NB4 (cell line): Measurements from ENCODE around the gene NUPR1.

Source experiments
- DNase-seq: peaks from one replicate; pipeline ENCODE4 v3.0.0; 2010; ENCODE audit warnings: low read depth
- H3K4me3 ChIP-seq: one replicate; pipeline ENCODE4 v1.5.1; 2011; ENCODE audit warnings: mild to moderate bottlenecking, low read depth, low read length, moderate library complexity
- MYC ChIP-seq: IDR thresholded peaks from 2 replicates; pipeline ENCODE4 v1.6.1; 2011; ENCODE audit warnings: low read depth, low read length
- POLR2A ChIP-seq: IDR thresholded peaks from 2 replicates; pipeline ENCODE4 v1.6.1; 2011; ENCODE audit warnings: mild to moderate bottlenecking; ENCODE audit not compliant: insufficient read length; ENCODE audit errors: extremely low read depth
- TF ChIP-seq, protein P1 (sequence below): IDR thresholded peaks from 2 replicates; pipeline ENCODE4 v1.6.1; 2011; ENCODE audit warnings: low read depth, low read length
- TF ChIP-seq, protein P2 (sequence below): IDR thresholded peaks from one replicate; pipeline ENCODE4 v1.5.1; 2012; ENCODE audit warnings: low read depth, low read length

NUPR1 gene

DNA sequence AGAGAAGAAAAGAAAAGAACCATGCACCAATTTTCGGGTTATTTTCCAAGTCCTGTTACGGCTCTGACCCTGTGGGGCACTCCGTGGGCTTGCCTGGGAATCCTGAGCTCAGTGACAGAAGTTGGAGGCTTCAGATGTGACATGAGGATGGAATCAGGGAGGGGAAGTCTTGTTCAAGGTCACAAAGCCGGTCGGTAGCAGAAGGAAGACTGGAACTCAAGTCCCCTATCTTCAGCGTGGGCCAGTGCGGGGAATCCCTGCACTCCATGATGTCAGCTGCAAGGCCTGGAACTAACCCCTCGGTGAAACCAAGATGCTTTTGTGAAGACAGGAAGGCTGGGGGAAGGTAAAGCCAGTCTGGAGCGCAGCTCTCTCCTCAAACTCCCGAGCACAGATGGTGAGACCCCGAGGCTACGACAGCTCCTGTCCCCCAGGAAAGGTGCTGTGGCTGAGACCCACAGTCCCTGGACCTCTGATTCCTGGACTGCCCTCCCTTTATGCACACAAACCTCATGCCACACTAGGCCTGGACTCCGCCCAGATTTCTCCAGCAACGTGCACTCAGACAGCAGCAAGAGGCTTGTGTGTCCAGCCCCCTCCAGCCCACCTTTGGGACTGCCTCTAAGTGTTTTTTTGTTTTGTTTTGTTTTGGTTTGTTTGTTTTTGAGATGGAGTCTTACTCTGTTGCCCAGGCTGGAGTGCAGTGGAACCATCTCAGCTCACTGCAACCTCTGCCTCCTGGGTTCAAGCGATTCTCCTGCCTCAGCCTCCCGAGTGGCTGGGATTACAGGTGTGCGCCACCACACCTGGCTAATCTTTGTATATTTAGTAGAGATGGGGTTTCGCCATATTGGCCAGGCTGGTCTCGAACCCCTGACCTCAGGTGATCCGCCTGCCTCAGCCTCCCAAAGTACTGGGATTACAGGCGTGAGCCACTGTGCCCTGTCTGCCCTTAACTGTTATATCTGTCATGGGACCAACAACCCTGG lies 26.7 kb downstream of the NUPR1 start:
- no peak for DNase-seq
- no peak for TF ChIP-seq POLR2A
- TF ChIP-seq, protein P1, sequence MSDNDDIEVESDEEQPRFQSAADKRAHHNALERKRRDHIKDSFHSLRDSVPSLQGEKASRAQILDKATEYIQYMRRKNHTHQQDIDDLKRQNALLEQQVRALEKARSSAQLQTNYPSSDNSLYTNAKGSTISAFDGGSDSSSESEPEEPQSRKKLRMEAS = no peak
- no peak for TF ChIP-seq MYC
- TF ChIP-seq, protein P2, sequence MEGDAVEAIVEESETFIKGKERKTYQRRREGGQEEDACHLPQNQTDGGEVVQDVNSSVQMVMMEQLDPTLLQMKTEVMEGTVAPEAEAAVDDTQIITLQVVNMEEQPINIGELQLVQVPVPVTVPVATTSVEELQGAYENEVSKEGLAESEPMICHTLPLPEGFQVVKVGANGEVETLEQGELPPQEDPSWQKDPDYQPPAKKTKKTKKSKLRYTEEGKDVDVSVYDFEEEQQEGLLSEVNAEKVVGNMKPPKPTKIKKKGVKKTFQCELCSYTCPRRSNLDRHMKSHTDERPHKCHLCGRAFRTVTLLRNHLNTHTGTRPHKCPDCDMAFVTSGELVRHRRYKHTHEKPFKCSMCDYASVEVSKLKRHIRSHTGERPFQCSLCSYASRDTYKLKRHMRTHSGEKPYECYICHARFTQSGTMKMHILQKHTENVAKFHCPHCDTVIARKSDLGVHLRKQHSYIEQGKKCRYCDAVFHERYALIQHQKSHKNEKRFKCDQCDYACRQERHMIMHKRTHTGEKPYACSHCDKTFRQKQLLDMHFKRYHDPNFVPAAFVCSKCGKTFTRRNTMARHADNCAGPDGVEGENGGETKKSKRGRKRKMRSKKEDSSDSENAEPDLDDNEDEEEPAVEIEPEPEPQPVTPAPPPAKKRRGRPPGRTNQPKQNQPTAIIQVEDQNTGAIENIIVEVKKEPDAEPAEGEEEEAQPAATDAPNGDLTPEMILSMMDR = no peak
- no peak overlapping the region for H3K4me3 ChIP-seq

DNA sequence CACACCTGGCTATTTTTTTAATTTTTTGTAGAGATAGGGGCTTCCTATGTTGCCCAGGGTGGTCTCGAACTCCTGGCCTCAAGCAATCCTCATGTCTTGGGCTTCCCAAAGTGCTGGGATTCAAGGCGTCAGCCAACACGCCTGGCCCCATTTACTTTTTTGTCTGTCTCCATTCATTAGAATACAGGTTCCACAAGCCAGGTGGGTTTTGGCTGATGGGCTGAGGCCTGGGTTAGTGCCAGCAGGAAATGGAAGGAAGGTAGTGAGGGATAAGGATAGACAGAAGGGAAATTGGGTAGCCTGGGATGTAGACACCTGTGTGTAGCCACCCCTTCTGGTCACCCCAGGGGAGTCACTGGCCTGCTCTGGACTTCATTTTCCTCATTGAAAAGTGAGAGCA lies 27.7 kb downstream of the NUPR1 start:
- TF ChIP-seq, protein P2 = no peak
- TF ChIP-seq, protein P1 = no peak
- TF ChIP-seq POLR2A (no peak), MYC (no peak)
- no peak overlapping the region for H3K4me3 ChIP-seq
- no peak for DNase-seq

DNA sequence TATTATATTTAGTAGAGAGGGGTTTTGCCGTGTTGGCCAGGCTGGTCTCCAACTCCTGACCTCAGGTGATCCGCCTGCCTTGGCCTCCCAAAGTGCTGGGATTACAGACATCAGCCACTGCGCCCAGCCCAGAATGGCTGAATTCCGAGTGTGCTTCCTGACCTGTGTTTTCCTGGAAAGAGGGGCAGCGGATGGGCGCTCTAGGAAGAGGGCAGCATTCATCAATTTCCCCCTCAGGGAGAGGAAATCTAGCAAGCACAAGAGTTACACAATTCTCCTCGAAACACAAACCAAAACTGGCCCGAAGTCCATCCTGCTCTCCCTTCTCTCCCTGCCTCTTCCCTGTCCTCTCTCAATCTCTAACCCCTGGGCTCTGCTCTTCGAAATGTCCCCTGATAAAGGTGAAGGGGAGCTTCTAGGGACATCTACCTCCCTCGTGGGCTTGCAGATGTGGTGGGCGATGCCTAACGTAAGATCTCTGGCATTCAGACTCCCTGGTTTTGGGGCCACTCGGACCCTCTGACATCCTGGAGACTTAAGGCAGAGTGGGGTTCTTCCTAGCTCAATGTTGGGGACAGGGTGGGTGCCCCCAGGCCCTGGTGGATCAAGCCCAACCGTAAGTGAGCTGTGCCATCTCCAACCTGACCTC lies 33.2 kb downstream of the NUPR1 start:
- DNase-seq = no peak
- TF ChIP-seq MYC = no peak
- TF ChIP-seq, protein P2 = no peak
- TF ChIP-seq, protein P1 = no peak
- TF ChIP-seq POLR2A = no peak
- no peak overlapping the region for H3K4me3 ChIP-seq

DNA sequence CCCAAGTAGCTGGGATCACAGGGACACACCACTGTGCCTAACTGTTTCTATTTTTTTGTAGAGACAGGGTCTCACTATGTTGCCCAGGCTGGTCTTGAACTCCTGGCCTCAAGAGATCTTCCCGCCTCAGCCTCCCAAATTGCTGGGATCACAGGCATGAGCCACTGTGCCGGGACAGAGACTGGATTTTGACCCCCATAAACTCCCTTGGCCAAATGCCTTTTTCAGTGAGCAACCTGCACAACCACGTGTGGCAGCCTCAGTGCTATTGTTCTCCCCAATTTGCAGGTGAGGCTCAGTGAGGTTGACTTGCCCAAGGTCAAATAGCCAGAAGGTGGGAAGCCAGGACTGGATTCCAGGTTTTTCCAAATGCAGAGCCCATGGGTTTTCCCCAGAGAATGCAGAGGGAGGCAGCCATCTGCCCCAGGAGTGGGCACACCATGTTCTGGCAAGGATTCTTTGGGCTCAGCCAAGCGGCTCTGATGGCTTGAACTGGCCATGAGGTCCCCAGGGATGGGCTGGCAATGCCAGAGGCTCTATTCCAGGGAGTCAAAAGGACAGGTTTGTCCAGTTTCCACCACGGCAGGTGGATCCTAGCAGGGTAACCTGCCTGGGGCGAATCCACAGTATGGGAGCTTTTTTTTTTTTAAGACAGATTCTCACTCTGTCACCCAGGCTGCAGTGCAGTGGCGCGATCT lies 33.9 kb downstream of the NUPR1 start:
- no peak overlapping the region for H3K4me3 ChIP-seq
- TF ChIP-seq MYC = no peak
- TF ChIP-seq POLR2A = no peak
- TF ChIP-seq, protein P1 = no peak
- TF ChIP-seq, protein P2 = no peak
- DNase-seq = no peak

DNA sequence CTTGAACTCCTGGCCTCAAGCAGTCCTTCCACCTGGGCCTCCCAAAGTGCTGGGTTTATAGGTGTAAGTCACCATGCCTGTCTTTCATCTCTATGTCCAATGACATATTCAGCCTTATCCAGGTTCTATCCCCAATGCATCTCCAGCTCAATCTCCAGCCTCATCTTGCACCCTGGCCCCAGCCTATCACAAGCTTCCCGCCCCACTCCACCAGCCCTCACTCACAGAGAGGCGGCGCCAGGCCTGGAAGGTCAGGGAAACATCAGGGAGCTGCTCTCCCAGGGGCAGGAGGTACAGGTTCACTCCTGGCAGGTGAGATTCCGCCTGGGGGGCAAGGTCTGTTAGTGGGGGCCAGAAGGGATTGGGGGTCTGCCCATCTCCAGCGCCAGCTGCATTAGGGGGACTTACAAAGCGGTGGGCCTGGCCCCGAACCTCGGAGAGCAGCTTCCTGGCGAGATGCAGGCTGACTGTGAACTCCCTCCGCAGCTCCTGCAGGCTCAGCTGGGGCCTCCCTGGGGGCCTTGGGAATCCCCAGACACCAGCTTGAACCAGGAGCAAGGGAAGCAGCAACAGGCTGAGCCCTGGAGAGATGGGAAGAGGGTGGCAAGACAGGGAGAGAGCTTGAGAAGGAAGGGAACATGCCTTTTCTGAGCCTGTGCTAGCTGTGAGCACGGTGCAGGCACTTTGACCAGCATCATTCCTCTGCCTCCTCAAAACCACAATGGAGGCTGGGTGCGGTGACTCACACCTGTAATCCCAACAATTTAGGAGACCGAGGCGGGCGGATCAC lies 35.1 kb downstream of the NUPR1 start:
- TF ChIP-seq POLR2A (no peak), MYC (no peak)
- TF ChIP-seq, protein P2 = no peak
- TF ChIP-seq, protein P1 = no peak
- H3K4me3 ChIP-seq = no peak overlapping the region
- no peak for DNase-seq
